Effector CD4-positive, alpha-beta T cell (primary cell): ENCODE data around the gene DDX49.
A peak's percentile ranks its signal among the peaks of the same experiment; 100 is the strongest.

Experiments used
- DNase-seq: peaks from one replicate; pipeline ENCODE4 v3.0.0-alpha.2; 2020
- total RNA-seq: gene quantifications from one replicate; lab custom pipeline; 2026; lab: John Stamatoyannopoulos, UW

The DDX49 gene
- total RNA-seq: 46.3 reads per million, percentile 66 among the genes with 10 or more reads in this experiment

DNA sequence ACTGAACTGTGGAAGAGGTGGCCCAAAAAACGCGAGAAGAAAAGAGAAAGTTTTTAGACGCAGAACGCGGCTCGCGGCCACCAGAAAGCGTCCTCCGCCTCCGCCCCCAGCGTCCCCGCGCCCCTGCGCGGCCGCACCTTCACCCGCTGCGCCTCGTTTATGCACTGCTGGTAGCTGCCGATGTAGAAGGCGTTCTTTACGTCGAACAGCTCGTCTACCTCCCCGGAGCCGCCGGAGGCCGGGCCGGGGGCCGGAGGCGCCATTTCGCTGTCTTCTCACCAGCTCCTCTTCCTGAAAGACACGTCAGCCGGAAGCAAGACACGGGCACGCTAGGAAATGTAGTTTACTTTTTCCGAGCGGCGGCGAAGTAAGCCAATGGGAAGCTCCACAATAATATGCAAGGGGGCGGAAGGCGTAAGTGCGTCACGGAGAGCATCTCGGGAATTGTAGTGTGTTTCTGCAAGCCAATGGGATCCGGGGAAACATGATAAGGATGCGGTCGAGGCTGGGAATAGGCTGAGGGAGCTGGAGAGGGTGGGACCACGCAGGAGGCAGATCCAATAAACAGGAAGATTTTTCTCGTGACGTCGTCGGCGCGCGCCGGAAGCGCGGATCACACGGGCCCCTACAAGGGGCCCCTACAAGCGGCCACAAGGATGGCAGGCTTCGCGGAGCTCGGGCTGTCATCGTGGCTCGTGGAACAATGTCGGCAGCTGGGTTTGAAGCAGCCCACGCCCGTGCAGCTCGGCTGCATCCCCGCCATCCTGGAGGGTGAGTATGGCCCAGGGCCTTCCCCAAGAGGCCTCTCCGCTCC, at the start of gene DDX49, which contains the start of gene COPE:
DDX49 (plus strand) TSS at position 630 of the 814 bp plus-strand sequence; CDS start at position 657, 27 bp downstream.
COPE (minus strand) TSS at position 302 of the 814 bp plus-strand sequence; CDS start at position 263, 39 bp downstream.
- DNase-seq: peak; percentile 96

DNA sequence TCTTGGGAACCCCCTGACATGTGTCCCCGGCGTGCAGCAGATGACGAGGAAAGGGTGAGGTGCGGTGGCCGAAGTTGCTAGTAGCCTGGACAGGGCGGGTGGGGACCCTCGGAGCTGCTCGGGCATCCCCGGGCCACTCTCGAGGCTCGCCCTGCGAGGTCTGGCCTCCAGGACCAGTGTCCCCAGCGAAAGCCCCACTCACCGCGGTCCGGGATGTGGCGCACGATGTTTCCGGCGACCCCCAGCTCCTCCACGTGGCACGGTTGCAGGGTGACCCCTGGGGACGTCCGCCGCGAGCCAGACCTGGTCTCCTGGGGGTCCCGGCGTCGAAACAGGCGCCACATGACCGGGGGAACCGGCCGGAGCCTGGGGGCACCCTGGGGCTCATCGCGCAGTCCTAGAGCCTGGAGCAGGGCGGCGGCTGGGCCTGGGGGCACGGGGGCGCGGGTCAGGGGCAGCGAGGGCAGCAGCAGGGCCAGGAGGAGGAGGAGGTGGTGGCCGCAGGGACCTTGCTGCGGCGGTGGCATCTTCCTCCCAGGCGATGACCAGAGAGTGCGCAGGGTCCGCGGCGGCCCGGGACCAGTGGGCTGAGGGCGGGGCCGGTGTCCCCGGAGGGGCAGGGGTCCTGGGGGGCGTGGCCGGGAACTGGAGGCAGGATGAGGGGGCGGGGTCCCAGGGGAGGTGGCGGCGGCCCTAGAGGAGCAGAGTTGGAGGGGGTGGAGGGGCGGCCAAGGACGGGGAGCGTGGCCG, 49.6 kb upstream of the DDX49 start:
- no peak for DNase-seq

DNA sequence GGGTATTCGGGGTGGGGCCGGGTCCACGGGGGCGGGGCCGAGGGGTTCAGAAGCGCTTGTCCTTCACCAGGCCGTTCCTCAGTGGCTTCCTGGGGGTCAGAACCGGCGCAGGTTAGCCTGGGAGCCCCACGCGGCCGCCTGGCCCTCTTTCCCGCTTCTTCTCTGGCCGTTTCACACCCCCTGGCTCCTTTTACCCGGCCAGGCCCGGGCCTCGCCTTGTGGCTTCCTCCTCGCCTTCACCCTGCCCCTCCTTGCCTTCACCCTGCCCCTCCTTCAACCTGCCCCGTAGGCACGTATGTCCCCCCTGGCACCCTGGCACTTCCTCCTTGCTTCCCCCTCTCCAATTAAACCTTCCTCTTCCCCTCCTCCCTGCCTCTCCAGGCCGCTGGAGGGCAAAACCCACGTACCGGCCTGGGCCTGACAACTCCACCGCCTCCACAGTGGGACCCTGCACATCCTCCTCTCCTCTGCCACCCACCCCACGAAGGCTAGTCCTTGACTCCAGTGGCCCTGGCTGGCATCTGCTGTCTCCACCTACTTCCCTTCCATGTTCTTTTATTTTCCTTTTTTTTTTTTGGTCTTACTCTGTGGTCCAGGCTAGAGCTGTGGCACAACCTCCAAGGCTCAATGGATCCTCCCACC, 48.9 kb upstream of the DDX49 start:
- no peak for DNase-seq

- no peak for DNase-seq
These were observed 48.0 kb upstream of the DDX49 start for GRCh38 chr19:18871543-18871942.

- no peak for DNase-seq
These were observed 43.8 kb upstream of the DDX49 start for GRCh38 chr19:18875726-18876125.

DNA sequence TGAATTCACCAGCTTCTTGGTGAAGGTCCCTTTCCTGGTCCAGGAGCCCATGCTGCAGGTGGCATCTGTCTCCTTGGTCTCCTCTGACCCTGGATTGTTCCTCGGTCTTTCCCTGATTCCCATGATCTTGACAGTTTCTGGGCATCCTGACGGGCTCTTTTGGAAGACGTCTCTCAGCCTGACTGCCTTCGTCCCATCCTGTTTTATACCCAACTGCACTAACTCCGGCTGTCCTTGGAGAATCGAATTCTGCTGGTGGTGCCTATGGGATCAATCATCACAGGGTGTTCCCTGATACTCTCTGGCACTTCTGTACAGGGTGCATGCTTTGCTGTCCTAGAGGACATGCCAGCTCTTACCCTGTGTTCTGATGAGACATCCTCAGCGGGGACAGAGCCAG, 42.6 kb upstream of the DDX49 start:
- no peak for DNase-seq

GRCh38 chr19:18878058-18878797, 41.3 kb upstream of the DDX49 start:
- DNase-seq: no peak

- DNase-seq: no peak
These were observed 40.5 kb upstream of the DDX49 start for GRCh38 chr19:18878858-18879578.

- no peak for DNase-seq
These were observed 39.7 kb upstream of the DDX49 start for GRCh38 chr19:18879579-18880373.

DNA sequence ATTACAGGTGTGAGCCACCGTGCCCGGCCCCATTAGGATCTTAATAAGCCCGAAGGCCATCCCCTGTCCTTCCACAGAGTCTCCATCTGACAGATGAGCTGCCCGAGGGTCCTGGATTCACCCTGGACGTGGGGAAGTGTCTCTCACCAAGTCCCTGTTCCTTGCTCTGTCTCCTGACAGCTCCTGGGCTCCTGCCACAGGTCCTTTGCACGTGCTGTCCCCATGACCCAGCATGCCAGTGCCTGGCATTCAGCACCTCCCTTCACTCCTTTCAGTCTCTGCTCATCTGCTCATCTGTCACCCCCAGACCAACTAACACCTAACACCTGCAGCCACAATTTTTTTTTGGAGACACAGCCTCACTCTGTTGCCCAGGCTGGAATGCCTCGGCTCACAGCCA, 38.0 kb upstream of the DDX49 start:
- no peak for DNase-seq

GRCh38 chr19:18883526-18884304, 35.8 kb upstream of the DDX49 start:
- no peak for DNase-seq

DNA sequence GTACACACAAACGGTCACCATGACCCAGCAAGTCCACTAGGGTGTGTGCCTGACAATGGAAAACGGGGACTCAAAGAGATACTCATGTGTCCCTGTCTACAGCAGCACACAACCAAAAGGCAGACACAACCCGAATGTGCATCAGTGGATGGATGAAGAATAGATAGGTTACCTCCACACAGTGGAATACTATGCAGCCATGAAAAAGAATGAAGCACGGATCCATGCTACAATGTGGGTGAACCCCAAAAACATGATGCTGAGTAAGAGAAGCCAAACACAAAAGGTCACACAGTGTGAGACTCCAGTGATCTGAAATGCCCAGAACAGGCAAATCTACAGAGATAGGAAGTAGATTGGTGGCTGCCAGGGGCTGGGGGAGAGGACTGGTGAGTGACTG, 32.5 kb upstream of the DDX49 start:
- DNase-seq: no peak

DNA sequence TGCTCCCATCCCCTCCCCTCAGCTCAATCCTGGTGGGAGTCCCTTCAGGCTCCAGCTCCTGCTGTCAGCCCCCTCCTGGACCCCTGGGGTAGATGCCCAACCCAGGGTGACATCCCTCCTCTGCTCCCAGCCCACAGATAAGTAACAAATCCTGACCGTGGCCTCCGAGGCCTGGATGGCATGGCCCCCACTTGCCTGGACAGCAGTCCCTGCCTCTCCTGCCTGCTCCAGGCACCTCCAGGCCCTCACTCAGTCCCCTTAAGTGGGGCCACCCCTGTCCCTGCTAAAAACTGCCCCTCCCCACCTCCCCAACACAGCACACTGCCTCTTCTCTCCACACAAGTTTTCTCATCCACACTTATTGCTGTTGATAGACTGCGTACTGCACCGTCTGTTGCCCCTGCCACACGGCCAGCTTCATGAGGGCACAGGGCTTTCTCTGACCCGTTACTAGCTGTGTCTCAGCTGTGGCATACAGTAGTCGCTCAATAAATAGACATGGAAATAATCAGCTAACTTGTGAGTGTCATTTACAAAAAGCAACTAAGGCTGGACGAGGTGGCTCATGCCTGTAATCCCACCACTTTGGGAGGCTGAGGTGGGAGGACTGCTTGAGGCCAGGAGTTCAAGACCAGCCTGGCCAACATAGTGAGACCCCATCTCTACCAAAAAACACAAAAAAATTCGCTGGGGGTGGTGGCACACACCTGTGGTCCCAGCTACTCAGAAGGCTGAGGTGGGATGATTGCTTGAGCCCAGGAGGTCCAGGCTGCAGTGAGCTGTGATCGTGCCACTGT, 29.4 kb upstream of the DDX49 start:
- DNase-seq: no peak

- DNase-seq: no peak
These were observed 25.8 kb upstream of the DDX49 start for GRCh38 chr19:18893587-18894253.

- no peak for DNase-seq
These were observed 25.1 kb upstream of the DDX49 start for GRCh38 chr19:18894254-18895037.

GRCh38 chr19:18895038-18895823, 24.3 kb upstream of the DDX49 start:
- no peak for DNase-seq

DNA sequence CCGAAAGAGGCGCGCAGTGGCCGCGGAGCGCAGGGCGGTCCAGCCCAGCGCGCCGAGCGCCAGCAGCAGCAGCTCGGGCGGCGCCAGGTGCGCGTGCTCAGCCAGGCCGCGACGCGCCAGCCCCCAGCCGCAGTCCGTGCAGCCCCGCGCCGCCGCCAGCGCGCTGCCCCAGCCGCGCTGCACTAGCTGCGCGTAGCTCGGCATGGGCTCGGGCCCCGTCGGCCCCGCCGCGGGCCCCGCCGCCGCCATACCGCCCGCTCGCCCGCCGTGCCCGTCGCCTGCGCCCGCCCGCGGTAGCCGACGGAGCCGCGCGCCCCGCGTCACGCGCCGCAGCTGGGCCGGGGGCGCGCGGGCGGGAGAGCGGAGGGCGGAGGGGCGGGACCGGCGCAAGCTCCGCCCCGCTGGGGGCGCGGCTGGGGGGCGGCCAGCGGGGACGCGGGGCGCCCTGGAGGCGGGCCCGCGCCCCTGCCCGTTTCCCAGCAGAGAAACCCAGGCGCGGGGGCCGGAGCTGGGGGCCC, 23.6 kb upstream of the DDX49 start, which contains the start of gene CERS1:
CERS1 (minus strand) TSS at position 335 of the 518 bp plus-strand sequence; CDS start at position 249, 86 bp downstream.
- no peak for DNase-seq
